Measurements from ENCODE around the gene PPP3CA.

The PPP3CA gene

DNA sequence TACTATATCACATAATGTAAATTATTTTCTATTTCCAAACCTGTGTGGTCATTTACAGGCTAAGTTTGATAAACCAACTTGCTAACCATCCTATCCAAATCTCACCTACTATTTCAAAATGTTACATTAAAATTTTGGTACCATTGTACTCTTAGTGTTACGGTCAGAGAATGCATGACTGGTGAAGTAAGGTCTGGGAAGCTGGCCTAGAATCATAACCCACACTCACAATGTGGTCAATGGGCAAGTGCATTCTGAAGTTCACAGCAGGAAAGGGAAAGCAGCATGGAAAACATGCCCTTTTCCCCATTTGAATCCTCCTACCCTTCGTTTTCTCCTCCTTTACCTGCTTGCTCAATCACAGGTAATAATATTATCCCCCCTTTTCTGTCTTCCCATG lies 54.4 kb downstream of the PPP3CA start:
- DNase-seq: no peak
- intact Hi-C loops (cut with DNase I): no loop called here

DNA sequence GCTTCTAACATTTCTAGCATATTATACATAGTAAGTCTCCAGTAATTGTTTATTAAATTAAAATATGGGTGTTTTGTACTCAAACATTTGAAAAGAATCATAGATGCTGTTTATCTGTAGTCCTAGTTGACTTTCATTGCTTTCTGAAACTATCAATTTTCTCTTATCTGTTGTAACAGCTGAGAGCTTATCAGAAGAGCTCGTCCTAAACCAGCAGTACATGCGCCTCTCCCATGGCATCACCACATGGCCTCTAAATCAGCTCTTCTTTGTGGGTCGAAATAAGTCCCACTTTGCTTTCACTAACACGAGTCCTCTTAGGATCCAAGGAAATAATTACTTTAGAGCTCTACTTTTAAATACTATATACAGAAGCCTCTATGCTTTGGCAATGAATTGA lies 55.1 kb downstream of the PPP3CA start:
- DNase-seq: no peak
- intact Hi-C loops (cut with DNase I): no loop called here

DNA sequence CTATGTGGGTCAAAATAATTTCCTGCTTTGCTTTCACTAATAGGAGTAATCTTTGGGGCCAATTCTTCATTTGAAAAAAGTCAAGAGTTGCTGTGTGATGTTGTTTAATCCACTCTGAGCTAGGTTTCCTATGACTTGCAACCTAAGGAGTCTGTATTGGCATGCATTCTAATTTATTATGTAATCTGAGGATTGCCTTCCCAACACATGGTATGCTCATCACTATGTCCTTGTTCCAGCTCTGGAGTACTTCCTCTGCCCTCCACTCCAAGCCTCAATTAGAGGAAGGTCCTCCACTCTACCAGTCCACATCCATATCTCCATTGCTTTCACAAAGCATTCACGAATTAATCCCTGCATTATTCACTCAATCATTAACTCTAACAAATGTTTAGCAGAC lies 56.1 kb downstream of the PPP3CA start:
- DNase-seq: no peak
- intact Hi-C loops (cut with DNase I): no loop called here

DNA sequence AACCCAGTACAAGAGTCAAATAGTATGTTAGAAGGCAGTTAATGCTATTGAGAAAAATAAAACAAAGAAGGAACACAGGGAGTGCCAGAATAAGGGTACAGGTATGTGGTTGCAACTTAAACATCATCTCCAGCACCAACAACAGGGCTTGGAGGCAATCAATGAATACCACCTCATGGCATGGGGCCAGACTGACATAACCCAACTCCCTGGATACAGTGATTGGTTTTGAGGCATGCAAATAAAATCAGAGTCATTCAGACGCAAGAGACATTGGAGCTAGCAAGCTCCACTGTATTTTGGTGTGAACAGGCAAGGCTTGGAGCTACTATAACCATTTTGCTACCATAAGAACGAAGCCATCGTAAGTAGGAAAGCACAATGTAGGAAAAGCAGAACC lies 56.7 kb downstream of the PPP3CA start:
- intact Hi-C loops (cut with DNase I): no loop called here
- no peak for DNase-seq

DNA sequence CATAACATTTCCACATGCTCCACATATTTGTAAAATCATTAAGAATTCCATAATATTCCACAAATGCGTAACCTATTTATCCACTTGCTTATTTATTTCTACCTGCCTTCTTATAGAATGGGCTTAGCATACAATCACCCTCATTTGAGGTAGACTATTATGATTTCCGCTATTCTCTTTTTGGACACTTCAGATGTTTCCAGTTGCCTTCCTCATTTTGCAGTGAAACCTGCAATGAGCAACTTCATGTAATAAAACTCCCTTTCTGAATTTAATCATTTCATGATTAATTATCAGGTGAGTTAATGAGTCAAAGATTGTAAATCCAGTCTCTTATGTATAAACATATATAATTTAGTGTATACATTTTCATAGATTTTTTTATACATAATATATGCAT lies 58.0 kb downstream of the PPP3CA start:
- DNase-seq: no peak
- intact Hi-C loops (cut with DNase I): no loop called here

DNA sequence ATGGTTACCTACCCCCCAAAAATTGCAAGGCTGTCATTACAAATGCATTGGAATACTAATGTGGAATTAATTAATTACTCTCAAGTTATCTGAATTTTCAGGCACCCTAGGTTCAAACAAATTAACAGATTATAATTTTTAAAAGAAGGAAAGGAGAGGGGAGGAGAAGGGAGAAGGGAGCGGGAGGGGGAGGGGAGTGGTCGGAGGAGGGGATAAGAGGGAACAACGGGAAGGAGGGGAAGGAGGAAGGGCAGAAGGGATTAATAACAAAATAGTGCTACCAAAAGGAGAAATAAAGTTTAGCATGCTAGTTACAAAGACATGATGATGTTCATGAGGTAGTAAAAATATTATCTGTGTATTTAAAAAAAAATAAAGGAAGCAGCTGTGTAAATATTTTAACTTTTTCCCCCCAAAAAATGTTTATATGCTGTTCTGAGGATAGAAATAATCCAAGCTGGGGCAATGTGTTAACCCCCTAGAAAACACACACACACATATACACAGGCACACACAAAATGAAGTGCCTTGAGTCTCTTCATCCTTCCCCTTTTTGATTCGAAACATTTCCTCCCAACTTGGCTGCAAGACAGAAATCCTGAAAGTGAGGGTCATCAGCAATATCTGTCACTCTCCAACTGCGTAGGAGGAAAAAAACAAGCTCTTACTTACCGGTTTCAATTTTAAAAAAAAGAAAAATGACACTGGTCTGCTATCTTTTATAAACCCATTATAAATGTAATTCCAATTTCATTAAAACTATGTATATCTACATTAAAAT lies 58.8 kb downstream of the PPP3CA start:
- peak in 1 of 42 donors; percentile 44 for DNase-seq
- intact Hi-C loops (cut with DNase I): no loop called here

DNA sequence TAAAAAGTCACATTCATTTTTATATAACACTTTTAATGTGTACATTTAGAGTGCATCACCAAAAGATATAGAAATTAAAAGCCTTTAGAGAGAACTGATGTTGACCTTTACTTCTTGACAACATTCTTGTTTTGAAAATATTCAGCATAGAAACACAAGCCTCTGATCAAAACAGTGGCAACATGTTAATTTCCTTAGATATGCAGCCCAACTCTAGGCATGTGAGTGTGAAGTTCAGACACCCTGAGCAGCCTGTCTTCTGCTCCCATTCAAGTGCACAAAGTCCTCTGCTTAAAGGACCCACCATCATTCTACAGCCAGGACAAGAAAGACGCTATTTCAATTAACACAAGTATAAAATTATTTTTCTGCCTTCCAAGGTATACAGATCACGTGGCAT lies 60.0 kb downstream of the PPP3CA start:
- DNase-seq: no peak
- intact Hi-C loops (cut with DNase I): no loop called here

DNA sequence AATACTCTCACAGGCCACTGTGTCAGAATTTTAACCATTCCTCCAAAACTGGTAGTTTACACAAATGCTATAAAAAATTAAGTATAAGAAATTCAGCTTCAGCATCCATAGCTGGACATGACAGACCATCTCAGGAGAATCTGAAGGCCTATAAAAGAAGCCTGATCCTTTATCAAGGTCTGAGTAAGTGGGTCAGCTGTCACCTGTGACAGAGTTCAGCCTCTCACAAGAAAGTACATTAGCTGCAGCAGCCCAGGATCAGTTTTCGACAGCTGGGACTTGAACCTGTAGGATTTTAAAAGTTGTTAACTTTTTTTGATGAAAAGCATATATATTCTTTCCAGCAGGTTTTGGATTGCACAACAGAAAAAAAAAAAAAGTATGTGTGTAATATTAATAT lies 60.7 kb downstream of the PPP3CA start:
- intact Hi-C loops (cut with DNase I): no loop called here
- DNase-seq: no peak

DNA sequence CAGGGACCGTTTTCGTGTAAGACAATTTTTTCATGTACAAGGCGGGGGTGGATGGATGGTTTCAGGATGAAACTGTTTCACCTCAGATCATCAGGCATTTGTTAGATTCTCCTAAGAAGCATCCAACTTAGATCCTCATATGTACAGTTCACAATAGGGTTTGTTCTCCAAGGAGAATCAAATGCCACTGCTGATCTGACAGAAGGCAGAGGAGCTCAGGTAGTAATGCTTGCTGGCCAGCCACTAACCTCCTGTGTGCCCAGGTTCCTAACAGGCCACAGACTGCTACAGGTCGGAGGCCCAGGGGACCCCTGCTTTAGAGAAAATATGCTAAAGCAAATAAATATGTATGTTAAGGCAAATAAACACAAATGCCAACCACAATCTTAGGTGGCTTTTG lies 61.3 kb downstream of the PPP3CA start:
- no peak for DNase-seq
- intact Hi-C loops (cut with DNase I): no loop called here

DNA sequence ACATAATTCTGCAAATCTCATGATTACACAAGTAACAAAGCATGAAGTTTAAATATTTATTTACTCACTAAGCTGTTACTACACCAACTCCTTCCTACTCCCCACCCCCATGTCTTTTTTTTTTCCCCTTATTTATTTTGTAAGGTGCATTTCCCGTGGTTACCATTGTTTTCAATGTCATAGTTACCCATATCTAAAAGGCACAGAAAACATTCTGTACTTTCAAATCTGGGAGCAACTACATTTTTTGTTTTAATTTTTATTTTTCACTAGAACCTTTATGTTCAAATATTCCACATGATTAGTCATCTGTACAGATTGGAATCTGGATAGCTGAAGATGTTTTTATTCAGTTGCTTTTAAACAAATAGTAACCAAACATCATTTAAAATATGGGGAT lies 62.8 kb downstream of the PPP3CA start:
- DNase-seq: no peak
- intact Hi-C loops (cut with DNase I): no loop called here

DNA sequence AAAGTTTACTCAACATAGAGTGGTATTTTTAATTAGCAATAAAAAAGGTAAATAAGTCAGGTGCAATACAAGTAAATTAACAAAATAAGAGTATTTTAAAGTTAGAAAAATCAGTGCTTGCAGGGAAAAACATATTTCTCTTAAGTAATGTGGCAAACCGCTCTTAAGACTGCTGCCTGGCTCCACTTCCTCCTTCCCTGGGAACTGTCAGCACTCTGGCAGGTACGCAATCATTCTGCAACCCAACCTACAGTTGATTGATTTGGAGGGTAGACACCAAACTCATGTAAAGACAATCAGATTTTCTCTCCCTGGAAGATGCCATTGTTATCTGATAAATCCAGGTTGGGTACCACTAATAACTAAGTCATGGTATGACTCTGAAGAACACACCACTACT lies 63.9 kb downstream of the PPP3CA start:
- no peak for DNase-seq
- intact Hi-C loops (cut with DNase I): no loop called here

DNA sequence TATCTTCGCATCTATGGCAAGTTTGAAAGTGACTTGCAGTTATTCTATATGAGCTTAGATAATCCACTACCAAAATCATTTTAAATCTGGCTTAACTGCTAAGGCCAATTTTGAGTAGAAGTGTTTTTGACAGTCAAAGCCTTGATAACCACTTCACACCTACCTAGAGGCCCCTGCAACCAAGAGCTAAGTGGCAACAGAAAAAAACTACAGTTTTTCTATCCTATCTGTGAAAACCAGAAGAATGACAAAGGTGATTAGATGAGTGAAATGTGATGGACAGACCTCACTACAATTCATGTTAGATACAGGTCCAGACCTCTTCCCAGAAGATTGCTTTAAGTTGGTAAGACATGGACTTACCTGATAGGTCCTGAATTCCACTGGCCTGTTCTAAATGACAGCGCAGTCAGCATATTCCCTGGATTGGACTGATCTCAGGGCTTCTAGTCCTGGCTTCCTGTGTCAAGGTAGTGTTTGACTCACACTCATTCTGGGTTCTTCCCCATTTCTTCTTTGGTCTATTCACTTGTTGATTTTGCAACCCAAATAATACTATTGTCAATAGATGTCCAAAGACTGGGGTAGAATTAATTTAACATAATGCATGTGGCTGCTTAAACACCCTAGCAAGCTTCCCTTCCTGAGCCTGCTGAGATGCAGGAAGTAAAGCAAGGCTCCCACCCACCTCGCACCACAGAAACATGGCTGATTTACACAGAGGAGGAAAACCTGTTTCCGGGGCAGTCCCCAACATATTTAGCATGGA lies 65.1 kb downstream of the PPP3CA start:
- intact Hi-C loops (cut with DNase I): no loop called here
- DNase-seq: no peak

DNA sequence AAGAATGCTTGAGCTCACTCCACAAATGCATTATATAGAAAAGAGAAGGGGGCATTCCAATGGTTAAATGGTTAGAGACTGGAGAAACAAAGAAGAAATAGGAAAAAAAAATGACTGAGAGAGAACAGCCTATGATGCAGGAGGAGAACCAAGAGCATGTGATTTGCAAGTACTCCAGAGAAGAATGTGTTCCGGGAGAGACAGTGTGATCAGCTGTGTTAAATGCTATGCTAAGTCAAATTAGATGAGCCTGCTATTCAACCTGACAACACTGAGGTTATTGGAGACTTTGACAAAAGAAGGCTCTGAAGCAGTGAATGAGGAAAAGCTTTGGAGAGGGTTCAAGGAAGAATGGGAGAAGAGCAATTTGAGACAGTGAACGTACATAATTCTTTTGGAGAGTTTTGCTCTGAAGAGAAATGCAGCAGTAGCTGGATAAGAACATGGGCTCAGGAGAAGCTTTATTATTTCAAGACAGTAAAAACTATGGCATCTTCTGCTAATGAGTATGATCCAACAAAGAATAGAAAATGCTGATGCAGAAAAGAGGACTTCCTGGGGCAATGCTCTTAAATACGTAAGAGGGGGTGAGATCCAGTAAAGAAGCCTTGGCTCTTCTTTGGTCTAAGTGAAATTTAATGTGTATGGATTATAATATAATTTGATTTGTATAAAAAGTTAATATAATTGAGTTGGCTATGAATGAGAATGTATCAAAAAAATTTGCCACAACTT lies 66.3 kb downstream of the PPP3CA start:
- DNase-seq: no peak
- intact Hi-C loops (cut with DNase I): no loop called here

DNA sequence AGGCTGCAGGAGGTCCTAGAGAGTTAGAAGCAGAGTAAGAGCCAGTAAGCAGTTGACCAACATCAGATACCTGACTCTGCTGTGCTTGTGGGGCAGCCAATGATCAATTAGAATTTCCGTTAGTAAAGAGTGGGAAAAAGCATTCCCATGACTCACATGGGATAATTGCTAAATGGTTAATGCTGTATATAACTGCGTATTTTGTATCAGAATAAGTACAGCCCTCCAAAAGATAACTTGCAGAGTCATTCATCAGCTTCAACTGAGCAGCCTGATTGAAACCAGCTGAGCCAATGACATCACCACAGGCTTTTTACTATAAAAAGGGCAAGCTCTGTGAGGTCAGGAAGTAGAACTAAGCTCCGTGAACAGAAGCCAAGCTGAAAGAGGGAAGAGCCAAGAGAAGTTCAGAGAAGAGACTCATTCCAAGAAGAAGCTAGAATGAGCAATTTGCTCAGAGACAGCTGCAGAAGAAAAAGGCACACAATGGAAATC lies 67.9 kb downstream of the PPP3CA start:
- DNase-seq: peak in 6 of 42 donors; percentile 18 to 55 (median 32)
- intact Hi-C loops (cut with DNase I): no loop called here

DNA sequence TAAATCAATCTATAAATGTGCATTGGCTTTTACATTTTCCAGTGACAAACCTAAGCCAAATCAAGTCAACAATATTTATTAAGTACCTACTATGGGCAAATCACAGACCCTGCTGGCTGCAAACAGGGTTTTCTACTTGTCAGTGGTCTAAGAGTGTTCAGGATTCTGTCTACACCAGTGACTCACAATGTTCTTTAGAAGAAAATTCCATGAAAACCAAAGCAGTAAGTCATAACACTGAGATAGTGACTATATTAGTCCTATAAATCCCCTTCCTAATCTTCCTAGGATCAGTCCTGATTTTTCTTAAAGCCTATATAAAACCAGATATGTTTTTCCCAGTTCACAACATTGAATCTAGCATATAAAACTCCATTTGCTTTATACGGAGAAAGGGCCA lies 69.7 kb downstream of the PPP3CA start:
- no peak for DNase-seq
- intact Hi-C loops (cut with DNase I): no loop called here

DNA sequence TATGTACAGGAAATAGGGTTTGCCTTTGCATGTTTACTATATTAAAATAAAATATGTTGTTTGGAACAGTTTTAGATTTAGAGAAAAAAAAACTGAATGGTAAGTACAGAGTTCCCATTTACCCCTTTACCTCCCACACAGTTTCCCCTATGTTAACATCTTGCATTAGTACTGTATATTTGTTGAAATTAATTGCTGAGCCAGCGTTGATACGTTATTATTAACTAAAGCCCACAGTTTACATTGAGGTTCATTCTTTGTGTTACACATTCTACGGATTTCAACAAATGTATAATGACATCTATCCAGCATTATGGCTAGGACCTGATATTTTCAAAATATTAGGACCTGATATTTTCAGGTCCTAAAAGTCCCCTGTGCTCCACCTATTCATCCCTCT lies 70.7 kb downstream of the PPP3CA start:
- intact Hi-C loops (cut with DNase I): no loop called here

DNA sequence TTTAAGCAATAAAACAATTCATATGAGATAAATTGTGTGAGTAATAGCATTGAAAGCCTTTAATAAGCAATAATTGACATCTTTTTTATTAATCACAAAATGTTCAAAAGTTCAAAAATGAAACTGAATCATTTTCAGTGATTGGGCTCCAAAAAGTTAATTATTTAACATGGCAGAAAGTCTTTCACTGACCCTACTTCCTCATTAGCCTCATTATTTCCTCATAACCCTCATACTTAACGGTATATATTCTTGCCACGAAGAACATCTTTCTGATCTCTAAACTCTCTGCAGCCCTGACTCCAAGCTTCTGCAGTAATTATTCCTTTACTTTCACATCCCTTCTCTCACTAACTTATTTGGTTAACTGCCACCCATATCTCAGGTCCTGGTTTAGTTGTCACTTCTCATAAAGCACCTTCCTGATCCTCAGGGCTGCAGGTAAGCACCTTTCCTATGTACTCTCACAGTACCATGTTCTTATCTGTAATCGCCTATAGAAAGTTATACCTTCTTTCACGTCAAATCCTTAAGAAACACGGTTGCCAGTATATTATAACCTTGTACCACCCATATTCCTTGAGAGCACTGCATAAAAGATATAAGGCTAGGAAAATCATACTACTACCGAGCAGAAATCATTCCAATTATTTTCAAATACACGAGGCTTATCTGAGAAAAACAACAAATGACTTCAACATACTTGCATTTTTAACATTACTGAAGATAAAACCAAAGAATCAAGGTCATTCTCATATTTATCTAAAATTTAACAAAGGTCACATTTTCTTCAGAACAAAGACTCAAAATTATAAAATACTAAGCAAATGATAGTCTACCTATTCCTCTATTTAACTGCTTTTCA lies 72.2 kb downstream of the PPP3CA start:
- DNase-seq: no peak
- intact Hi-C loops (cut with DNase I): no loop called here

More for the DNA sequence above, 70.7 kb downstream of the PPP3CA start:
- DNase-seq: no peak

DNA sequence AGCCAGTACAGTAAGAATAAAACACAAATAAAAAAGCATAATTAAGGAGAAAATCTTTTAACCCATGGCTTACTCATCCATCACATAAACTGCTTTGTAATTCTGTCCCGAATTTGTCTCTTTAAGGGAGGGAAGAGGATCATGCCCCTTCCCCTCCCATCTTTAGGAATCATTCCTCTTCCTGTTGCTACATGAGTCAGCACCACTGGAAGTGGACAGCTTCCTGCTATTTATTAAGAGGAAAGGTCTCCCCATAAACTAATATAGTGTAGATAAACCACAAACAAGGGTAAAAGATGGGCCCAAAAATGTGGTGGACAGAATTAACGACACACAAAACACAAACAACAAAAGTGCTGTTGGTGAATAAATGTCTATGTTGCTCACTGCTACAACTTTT lies 75.8 kb downstream of the PPP3CA start:
- no peak for DNase-seq
- intact Hi-C loops (cut with DNase I): no loop called here

DNA sequence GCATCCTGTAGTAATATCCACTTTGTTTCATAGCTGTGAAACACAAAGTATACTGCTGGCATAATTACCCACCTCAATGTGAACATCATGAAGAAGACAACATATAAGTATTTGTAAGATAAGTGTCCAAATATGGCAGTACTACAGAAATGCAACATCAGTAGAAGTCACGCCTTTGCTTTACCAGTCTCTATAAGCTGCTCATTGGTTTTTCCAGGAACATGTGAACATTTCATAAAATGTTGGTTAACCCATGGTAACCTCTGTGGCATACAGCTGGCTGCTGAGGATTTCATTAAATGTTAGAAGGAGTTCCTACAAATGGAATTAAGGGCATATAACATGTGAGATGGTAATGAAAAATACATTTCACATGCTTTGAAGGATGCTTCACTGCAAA lies 77.6 kb downstream of the PPP3CA start:
- intact Hi-C loops (cut with DNase I): loop anchor here (10.0 kb wide), 1 partner anchor 55 kb away; no protein-coding TSS in a partner anchor
- no peak for DNase-seq

All from head of caudate nucleus (tissue), 42 donors.